Germinal center (tissue), 1 donor: ENCODE measurements around the gene IL1A.
"Not testable (repeated sequence)": the region's sequence is repeated elsewhere in the genome, so short reads cannot be mapped to it uniquely, and the experiment has no call there.

Experiments used
- DNase-seq: peaks from one replicate; pipeline ENCODE4 v3.0.0; 2012; ENCODE audit warnings: mixed read lengths, low spot score

The IL1A gene

DNA sequence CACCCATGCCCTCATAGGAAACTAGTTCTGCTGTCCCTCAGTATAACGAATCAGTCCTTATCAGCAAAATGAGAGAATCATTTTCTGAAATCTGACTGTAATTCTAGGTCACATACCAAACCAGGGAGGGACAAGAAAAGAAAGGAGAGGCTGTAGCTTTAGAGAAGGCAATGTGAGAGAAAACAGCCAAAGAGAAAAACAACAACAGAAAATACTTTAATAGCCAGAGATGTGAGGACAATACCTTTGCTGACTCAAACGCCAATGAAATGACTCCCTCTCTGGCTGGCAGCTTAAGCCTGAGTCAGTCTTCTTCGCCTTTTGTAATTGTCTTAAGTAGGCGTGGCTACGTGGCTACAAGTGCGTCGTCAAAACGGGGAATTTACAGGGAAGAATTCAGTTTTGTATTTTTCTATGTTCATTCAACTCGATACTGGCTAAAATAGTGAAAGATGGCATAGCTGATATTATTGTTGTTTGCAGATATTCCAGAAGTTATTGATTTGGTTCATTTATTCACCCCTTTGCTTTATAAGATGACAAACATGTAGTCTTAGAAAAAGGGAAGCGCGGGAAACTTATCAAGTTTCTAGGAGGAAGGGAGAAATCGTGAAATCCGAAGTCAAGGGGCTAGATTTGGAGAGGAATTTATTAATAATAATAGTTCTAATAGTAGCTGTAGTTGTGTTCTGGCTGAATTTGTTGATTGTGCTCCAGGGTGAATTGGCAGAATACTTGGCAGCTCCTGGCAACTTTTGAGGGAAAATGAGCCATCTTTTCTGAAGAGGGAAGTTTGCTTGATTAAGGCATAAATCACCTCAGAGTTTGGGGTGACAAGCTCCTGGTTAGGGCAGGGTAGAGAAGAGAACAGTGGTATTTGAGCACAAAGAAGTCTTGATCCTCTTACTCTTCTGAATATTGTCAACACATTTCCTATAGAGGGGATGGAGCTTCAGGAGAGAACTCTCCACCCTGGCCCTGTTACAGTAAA lies at the start of gene IL1A:
Gene IL1A, minus strand, starts transcription at position 295 of the 991 bp plus-strand sequence. CDS start 723 bp downstream, outside the sequence.
- DNase-seq = no peak

DNA sequence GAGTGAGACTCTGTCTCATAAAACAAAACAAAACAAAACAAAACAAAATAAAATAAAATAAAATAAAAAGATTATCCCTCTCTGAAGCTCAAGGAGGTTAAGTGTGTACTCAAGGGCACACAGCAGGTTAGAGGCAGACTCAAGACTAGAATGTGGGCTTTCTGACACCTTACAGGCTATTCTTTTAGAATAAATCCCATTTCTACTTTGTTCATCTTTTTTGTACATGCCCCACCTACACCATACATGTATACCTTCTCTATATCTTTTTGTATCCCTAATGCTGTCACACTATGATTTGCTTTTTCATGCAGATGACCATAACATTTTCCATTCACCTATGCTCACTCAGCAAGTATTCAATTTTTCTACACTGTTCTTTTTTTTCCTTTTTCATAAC lies 49.7 kb upstream of the IL1A start:
- DNase-seq = no peak

DNA sequence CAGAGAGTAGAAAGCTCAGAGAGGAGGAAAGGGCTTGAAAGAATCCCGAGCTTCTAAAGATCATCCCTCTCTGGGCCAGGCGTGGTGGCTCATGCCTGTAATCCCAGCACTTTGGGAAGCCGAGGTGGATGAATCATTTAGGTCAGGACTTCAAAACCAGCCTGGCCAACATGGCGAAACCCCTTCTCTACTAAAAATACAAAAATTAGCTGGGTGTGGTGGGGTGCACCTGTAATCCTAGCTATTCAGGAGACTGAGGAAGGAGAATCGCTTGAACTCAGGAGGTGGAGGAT lies 49.3 kb upstream of the IL1A start:
- not testable (repeated sequence) for DNase-seq

- no peak for DNase-seq
These were observed 48.7 kb upstream of the IL1A start for GRCh38 chr2:112832841-112833638.

GRCh38 chr2:112831946-112832840 lies 47.9 kb upstream of the IL1A start:
- DNase-seq = no peak

DNA sequence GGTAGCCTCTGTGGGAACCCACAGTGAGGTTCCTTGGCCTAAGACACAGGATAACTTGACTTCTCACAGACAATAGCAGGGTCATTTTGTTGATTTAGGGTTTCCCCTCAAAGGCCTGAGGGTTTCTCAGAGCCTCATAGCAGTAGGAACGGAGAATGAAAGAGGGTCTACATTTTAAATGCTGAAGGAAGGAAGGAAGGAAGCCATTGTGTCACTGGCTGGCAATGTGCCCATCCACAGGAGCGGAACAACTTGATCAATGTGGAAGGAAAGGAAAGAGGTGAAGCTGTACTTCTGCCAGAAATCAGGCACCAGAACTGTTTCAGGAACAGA lies 47.2 kb upstream of the IL1A start:
- no peak for DNase-seq

DNA sequence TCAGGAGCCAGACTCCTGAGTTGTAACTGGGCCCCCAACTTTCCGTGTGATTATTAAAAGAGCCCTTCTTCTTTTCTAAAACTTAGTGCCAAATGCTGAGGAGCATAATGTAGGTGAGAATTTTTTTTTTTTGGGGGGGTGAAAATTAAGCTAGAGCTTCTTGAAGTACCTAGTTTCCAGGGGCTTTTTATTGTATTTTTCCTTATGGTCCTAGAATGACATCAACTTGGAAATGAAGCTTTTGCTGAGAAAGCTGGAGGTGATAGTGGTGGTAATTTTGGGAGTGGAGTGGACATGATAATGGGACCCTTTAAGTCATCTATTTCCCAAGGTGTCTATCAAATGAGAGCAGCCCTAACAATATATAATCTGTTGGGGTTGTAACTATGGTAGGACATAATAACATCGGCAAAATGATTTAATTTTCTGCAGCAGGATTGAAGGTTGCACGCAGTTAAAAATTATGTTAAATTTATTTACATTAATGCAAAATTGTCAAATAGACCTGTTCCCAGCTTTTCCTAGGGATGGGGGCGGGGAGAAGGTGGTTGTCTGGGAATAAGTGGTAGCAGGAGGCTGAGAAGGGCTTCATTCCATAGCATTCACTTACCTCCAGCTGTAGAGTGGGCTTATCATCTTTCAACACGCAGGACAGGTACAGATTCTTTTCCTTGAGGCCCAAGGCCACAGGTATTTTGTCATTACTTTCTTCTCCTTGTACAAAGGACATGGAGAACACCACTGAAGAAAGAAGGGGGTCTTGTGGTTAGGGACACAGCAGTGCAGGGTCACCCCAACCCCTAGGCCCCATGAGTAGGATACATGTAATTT lies 46.6 kb upstream of the IL1A start:
- DNase-seq = no peak

DNA sequence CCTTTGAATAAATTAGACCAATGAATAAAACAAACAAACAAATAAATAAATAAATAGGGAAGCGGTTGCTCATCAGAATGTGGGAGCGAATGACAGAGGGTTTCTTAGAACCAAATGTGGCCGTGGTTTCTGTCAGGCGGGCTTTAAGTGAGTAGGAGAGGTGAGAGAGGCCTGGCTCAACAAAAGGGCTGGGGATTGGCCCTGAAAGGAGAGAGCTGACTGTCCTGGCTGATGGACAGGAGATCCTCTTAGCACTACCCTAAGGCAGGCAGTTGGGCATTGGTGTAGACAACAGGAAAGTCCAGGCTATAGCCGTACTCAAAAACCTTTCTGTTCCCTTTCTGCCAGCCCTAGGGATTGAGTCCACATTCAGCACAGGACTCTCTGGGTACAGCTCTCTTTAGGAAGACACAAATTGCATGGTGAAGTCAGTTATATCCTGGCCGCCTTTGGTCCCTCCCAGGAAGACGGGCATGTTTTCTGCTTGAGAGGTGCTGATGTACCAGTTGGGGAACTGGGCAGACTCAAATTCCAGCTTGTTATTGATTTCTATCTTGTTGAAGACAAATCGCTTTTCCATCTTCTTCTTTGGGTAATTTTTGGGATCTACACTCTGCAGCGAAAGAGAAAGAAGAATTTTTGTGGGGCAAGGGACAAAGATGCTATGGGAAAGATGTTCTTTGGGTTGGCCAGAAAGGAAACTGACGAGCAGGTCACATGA lies 45.8 kb upstream of the IL1A start:
- DNase-seq = no peak

DNA sequence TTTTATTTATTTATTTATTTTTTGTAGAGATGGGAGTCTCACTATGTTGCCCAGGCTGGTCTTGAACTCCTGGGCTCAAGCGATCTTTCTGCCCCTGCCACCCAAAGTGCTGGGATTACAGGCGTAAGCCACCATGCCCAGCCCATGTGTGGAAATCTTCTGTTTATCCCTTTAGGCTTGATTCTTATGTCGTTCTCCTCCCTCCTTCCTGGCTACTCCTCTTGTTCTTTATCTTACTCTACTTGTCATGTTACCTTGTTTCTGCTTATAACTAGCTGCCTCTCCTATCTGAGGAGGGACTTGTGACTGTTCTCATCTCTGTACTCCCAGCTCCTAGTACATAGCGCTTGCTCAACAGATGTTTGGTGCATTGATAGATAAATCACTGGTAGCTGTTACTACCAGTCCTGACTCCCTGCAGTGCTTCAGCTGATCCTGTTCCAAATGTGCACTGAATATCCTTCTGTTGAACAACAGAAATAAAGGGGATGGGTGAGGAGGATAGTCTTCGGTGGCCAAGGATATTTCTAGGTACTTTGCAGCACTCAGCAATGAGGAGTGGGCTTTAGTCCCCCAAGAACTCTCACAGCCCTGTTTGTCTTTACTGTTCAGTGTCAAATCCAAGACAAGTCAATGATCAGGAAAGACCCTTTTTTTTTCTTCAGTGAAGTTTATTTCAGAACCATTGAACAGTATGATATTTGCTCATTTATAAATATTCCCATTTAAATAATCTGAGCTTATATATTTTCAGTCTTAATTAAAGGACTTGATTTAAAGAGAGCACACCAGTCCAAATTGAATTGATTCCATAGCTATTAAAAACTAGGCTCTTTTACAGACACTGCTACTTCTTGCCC lies 45.0 kb upstream of the IL1A start:
- DNase-seq = no peak

- no peak for DNase-seq
These were observed 44.0 kb upstream of the IL1A start for GRCh38 chr2:112828251-112828691.

- no peak for DNase-seq
These were observed 43.4 kb upstream of the IL1A start for GRCh38 chr2:112827604-112828185.

DNA sequence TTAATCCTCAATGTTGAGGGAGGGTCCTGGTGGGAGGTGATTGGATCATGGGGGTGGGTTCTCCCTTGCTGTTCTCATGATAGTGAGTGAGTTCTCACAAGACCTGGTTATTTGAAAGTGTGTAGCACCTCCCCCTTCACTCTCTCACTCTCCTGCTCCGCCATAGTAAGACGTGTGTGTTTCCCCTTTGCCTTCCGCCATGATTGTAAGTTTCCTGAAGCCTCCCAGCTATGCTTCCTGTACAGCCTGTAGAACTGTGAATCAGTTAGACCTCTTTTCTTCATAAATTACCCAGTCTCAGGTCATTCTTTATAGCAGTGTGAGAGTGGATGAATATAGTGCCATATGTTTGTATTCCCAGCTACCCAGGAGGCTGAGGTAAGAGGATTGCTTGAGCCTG lies 42.7 kb upstream of the IL1A start:
- no peak for DNase-seq

- no peak for DNase-seq
These were observed 41.4 kb upstream of the IL1A start for GRCh38 chr2:112825706-112826105.

DNA sequence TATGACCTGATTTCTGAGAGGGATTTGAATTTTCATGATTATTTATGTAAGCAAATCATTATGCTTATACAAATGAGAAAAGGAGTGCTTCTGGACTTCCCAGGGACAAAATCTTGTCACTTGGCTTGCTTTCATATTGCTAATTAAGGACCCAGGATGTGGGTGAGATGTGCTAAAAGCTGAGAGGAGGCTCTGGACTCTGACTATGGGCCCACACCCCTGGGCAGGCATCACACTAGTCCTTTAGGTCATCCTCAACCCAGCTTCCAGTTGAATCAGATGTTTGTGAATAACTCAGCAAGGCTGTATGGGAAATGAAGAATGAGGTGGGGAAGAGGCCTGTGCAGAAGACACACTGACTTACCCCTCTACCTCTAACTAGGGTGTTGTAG lies 40.4 kb upstream of the IL1A start:
- no peak for DNase-seq

DNA sequence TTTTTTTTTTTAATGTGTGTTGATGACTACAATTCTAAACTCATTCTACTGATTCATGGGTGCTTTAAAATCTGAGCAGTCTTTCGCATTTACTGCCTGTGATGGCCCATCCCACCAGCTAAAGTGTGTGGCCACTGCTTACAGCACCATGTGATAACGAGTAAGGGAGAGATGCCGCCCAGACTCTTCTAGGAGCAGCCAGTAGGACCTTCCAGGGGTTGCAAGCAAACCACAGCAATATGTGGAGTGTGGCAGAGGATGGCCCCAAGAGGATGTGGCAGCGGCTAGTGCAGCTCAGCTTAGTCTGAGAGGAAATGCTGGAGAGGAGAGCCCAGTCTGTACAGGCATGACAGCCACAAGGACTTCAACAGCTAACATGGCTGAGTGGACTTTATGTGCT lies 37.4 kb upstream of the IL1A start:
- DNase-seq = no peak

DNA sequence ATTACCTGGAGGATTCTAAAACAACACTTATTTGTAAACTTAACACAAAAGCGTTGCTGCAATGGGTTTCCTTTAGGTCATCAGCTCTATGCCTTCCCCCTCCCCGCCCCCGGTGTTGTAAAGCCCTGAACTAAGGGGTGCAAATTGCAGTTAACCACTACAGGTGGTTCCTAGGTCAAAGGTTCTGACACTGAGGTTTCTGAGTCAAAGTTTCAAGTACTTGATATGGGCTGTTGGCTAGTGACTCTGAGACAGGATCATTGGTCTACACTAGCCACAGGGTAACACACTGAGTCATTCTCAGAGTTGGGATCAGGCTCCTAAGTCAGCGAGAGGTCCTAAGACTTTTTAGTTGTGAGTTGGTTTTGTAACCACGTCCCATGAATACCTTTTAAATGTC lies 36.8 kb upstream of the IL1A start:
- no peak for DNase-seq

GRCh38 chr2:112820343-112820742 lies 36.0 kb upstream of the IL1A start:
- DNase-seq = no peak

- DNase-seq = no peak
These were observed 34.8 kb upstream of the IL1A start for GRCh38 chr2:112819081-112819480.
